IPS DF 4.7 (cell line): ENCODE measurements around the gene DDRGK1.
"Not testable (repeated sequence)": the region's sequence is repeated elsewhere in the genome, so short reads cannot be mapped to it uniquely, and the experiment has no call there.

Experiments
- DNase-seq: peaks from one replicate; pipeline ENCODE4 v3.0.0-alpha.2; 2013; ENCODE audit warnings: low spot score; ENCODE audit errors: extremely low read depth

The DDRGK1 gene

GRCh38 chr20:3215359-3215917 is 11.0 kb upstream of the DDRGK1 start:
- DNase-seq = not testable (repeated sequence)

- no peak for DNase-seq
Measured at GRCh38 chr20:3213226-3213625, 8.7 kb upstream of the DDRGK1 start.

- DNase-seq = no peak
Measured at GRCh38 chr20:3210346-3210745, 5.9 kb upstream of the DDRGK1 start.

GRCh38 chr20:3209946-3210317 is 5.5 kb upstream of the DDRGK1 start:
- no peak for DNase-seq

- no peak for DNase-seq
Measured at GRCh38 chr20:3209257-3209945, 4.9 kb upstream of the DDRGK1 start, which contains the start of gene ITPA. ITPA (plus strand) TSS chr20:3209498; CDS start chr20:3209552, 54 bp downstream.

GRCh38 chr20:3208786-3209256 is 4.3 kb upstream of the DDRGK1 start:
- DNase-seq = no peak

GRCh38 chr20:3203315-3204123 is 963 bp downstream of the DDRGK1 start:
- DNase-seq = no peak

- no peak for DNase-seq
Measured at GRCh38 chr20:3202965-3203314, 1.5 kb downstream of the DDRGK1 start.

- no peak for DNase-seq
Measured at GRCh38 chr20:3199976-3200755, 4.3 kb downstream of the DDRGK1 start.

GRCh38 chr20:3199206-3199605 is 5.3 kb downstream of the DDRGK1 start:
- DNase-seq = no peak

GRCh38 chr20:3195590-3196237 is 8.8 kb downstream of the DDRGK1 start:
- no peak for DNase-seq

- DNase-seq = no peak
Measured at GRCh38 chr20:3194617-3195280, 9.7 kb downstream of the DDRGK1 start.

GRCh38 chr20:3193806-3194616 is 10.5 kb downstream of the DDRGK1 start:
- DNase-seq = no peak

- DNase-seq = no peak
Measured at GRCh38 chr20:3192226-3193015, 12.1 kb downstream of the DDRGK1 start.

- DNase-seq = no peak
Measured at GRCh38 chr20:3190681-3191111, 13.8 kb downstream of the DDRGK1 start.

- no peak for DNase-seq
Measured at GRCh38 chr20:3189561-3190131, 14.8 kb downstream of the DDRGK1 start.

GRCh38 chr20:3188823-3189413 is 15.6 kb downstream of the DDRGK1 start:
- no peak for DNase-seq

- not testable (repeated sequence) for DNase-seq
Measured at GRCh38 chr20:3187861-3188260, 16.6 kb downstream of the DDRGK1 start.
